Stromal cell of bone marrow (primary cell): Measurements from ENCODE around the gene RPF1.
"Not testable (repeated sequence)": the region's sequence is repeated elsewhere in the genome, so short reads cannot be mapped to it uniquely, and the experiment has no call there.

Experiments
- DNase-seq: peaks from one replicate; pipeline ENCODE4 v3.0.0-alpha.2; 2012; ENCODE audit warnings: low read depth

Gene RPF1

DNA sequence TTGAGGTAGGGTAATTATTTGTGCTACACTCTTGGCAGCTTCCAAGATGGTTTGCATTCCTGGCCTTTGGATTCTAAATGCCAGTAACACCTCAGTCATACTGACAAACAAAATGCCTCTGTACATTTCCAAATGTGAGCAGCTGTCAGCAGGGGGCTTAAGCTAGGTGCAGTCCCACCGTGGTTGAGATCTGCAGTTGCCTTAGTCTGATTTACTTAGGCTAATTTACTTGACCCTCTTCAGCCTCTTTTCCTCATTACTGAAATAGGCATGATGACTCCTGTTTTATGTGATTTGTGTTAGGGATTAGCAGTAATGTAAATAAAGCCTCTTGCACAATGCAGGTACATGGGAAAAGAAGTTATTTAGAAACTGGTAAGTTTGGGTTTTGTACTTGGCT is 13.7 kb downstream of the RPF1 start:
- no peak for DNase-seq

DNA sequence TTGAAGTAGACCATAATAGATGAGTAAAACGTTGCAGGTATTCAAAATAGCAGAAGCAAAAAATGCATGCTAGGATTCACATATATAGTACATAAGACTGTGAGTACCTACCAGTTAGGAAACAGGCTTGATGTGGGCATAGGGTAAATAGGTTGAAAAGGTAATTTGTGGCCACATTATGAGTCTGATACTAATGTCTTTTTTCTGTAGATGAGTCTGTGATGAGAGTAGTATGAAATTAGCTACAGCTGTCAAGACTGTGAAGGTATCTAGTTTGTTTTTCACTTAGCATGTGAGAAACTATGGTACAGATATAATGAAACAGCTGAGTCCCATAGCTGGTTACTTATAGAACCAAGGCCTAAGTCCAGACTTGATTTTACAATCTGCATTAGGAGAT is 14.7 kb downstream of the RPF1 start:
- no peak for DNase-seq

DNA sequence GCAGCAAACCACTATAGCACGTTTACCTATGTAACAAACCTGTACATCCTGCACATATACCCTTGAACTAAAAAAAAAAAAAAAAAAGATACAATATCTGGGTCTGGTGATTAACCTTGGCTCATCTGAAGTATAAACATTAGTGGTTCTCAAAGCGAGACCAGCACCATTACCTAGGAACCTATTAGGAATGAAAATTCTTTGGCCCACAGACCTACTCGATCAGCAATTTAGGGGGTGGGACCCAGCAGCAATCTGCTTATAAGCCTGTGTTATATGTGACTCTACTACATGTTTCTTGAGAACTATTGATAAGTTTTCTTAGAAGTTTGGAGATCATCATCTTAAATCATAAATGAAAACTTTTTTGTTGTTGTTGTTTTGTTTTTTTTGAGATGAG is 17.4 kb downstream of the RPF1 start:
- DNase-seq, result no peak

DNA sequence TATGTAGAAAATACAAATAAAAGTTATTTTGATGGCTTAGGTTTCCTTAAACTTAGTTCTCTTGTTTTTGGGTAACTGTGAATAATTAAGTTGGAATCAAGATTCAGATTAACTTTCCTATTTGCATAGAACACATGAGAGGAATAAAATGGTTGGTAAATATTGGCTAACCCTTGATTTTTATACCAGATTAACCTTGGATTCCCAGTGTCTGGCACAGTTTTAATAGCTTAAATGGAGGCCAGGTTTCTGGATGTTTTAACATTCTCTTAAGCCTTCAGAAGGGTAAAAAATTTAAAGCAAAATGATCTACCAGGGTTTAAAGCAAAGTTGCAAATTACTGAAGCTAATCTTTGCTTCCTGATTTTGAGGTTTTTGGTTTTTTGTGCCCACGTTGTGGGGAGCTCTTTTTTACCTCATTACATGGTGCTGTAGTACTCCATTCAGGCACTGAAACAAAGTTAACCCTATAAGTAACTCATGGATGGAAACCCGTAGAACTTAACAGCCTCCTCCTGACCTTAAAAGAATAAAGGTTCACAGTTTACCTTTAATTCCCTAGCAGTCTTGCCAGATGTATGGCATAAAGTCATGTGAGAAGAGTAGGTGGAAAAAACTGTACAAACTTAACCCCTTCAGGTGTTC is 18.7 kb downstream of the RPF1 start:
- DNase-seq, result no peak

DNA sequence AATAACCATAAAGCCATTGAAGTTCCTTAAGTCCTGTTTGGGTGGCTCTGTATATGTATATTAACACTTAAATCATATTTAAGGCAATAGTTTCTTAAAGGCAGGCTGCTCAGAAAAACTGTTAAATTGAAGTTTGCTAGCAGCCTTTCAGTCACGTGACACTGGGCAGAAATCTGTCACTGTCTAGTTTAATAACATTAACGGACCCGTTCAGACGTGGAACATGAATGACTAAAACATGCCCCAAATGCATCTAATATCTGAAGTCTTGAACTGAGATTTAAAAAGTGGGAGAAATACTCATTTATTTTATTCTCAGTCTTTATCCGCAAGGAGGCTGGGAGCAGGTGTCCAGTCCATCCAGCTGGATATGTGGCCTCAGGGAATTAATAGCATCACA is 23.9 kb downstream of the RPF1 start:
- DNase-seq, result no peak

DNA sequence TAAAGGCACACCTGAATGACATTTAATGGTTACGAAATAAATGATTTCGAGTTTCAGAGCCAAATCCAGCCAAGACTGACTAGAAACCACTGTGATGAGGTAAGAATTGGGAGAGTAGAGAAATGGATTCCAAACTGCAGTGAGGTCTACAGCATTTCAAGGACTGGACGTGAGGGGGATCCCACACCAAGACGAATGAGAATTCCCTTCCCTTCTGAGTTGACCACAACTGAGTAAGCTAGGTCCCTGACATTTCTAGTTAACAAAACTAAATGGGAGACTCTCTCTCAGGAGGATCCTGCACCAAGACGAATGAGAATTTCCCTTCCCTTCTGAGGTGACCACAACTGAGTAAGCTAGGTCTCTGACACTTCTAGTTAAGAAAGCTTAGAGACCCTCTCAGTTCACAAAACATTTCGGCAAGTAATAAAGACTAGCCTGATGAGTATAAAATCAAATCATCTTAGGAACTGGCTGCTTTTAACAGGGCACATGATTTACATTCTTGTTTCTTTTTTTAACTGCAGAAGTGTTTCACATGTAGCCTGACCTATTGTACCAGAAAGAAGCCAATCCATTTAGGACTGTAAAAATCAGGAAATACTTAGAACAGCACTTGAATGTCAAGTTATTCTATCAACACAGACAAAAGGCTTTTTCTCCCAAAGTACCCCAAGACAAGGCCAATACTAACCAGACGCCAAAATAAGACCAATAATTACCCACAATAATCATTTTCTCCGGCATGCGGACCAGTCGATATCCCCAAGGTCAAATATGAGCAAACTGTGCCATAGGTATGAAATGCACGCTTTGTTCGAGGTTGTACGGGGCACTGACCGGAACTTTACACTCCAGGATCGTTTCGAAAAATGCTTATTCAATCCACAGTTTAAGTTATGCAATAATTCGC is 25.8 kb downstream of the RPF1 start:
- peak; percentile 48 for DNase-seq

DNA sequence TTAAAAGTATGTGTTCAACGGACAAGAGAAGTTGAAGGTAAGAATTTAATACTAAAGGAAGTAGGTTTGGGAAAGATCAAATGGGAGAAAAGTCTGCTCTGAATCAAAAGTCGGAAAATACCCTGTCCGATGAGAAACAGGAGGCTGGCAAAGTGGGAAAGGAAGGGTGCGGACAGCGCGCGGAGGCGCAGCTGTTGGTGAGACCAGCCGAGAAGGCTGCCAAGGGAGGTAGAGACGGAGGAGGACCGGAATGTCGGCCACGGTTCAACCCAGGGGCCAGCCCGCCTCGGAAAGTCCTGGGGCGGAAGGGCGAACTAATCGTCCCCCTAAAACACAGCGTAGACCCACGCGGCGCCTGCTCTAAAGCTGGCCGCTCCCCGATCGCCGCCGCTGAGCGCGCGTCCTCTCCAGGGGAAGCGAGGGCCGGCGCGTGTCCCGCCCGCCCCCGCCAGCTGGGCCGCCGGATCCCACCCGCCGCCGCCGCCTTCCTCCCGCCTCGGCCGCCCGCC is 26.5 kb downstream of the RPF1 start:
- DNase-seq, result peak; percentile 26

DNA sequence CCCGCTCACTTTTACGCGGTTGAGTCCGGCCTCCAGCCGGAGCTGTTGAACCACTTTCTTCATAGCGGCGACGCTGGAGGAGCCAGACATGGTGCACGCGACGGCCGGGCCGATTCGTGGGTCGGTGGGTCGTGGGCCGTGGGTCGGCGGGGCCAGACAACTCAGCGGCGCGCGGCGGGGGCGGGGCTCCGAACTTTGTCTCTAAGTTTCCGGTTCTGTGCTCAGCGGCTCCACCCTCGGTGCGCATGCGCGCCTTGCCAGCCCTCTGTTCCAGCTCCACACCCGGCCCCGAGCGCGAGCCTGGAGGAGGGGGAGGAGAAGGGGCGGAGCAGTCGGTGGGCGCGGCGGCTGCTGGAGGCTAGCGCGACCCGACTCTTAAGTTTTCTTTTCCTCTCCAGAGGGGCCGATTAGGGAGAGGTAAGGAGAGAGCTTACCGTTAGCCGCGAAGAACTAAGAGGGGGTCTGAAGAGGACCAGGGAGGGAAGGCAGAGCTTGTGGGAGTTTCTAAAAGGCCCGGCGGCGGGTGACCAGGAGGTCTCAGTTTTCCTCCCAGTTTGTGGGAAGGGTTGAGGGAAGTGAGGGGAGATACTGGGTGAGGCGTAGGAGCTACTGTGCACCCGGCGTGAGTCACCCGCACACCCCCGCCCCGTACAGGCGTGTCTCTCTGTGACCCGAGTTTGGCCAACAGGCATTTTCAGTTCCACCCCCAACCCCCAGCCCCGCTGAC is 27.1 kb downstream of the RPF1 start, which contains the start of the genes GNG5 and SPATA1:
Gene GNG5 (minus strand): TSS at position 580 of the 727 bp plus-strand sequence. CDS start 490 bp downstream, at position 90.
Gene SPATA1 (plus strand): TSS at position 385 of the 727 bp plus-strand sequence. CDS start 9,974 bp downstream, outside the sequence.
- DNase-seq, result peak; percentile 94

DNA sequence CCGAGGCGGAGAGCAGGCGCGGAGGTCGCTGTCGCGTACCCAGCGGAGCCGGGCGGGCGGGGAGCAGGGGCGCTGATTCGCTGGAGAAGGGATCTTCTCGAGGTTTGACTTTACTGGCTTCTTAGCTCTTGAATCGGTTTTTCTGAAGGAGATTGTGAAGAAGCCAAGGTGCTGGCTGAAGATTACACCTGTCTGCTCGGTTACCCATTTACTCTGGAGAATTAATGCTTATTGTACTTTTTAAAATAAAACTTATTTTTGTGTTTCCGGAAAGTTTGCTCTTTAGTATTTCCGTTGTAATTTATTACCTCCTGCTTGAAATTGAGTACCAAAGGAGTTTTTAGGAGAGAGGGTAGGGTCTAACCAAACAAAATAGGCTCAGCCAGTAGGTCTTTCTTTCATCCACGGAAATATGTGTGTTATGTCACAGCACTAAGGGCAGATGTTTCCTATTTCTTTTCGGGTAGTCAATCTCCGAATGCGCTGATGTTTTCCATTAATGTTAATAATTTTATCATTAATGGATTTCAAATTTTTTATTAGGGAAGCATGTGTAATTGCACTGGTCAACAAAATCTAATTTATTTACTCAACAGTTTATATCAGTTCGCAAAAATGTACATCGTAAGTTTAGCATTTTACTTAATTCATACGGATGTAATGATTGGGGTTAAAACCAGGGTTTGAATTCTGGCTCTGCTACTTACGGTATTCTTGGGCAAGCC is 27.8 kb downstream of the RPF1 start:
- DNase-seq, result no peak

DNA sequence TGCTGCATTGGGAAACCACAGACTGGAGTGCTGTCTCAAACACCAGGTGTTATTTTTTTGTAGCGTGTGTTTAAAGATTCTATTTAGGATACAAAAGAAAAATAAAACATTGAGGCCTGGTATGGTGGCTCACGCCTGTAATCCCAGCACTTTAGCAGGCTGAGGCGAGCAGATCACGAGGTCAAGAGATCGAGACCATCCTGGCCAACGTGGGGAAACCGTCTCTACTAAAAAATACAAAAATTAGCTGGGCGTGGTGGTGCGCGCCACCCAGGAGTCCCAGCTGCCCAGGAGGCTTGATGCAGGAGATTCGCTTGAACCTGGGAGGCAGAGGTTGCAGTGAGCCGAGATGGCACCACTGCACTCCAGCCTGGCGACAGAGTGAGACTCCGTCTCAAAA is 28.8 kb downstream of the RPF1 start:
- not testable (repeated sequence) for DNase-seq

DNA sequence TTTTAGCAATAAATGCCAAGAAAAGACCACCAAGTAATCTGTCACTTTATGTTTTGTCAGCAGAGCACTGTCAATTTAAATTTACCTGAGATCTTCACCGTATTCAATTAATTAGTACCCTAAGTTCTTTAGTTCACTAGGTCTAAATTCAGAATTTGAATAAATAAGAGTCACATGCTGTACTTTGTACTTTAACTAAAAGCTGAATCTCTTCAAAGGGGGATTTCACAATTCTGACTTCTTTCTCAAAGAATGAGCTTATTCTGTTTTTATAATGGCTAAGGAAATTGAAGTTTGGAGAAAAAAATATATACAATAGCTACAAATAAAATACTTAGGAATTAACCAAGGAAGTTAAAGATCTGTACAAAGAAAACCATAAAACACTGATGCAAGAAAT is 29.4 kb downstream of the RPF1 start:
- DNase-seq, result no peak

DNA sequence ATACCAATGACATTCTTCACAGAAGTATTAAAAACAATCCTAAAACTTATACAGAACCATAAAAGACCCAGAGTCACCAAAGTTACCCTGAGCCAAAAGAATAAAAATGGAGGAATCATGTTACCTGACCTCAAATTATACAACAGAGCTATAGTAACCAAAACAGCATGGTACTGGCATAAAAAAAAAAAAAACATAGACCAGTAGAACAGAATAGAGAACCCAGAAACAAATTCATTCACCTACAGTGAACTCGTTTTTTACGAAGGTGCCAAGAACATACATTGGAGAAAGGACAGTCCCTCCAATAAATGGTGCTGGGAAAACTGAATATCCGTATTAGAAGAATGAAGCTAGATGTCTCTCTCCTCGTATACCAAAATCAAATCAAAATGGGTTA is 30.0 kb downstream of the RPF1 start:
- DNase-seq, result no peak

DNA sequence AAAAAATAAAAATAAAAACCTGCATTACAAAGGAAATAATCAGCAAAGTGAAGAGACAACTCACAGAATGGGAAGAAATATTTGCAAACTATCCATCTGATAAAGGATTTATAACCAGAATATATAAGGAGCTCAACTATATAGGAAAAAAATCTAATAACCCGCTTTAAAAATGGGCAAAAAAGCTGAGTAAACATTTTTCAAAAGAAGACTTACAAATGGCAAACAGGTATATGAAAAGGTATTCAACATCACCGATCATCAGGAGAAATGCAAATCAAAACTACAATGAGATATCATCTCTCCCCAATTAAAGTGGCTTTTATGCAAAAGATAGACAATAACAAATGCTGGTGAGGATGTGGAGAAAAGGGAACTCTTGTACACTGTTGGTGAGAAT is 31.1 kb downstream of the RPF1 start:
- DNase-seq, result no peak

DNA sequence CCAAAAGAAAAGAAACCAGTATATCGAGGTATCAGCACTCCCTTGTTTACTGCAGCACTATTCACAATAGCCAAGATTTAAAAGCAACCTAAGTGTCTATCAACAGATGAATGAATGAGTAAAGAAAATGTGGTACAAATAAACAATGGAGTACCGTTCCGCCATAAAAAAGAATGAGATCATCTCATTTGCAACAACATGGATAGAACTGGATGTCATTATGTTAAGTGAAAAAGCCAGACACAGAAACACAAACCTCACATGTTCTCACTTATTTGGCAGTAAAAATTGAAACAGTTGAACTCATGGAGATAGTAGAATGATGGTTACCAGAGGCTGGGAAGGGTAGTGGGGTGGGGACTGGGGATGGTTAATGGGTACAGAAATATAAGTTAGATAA is 31.6 kb downstream of the RPF1 start:
- no peak for DNase-seq

DNA sequence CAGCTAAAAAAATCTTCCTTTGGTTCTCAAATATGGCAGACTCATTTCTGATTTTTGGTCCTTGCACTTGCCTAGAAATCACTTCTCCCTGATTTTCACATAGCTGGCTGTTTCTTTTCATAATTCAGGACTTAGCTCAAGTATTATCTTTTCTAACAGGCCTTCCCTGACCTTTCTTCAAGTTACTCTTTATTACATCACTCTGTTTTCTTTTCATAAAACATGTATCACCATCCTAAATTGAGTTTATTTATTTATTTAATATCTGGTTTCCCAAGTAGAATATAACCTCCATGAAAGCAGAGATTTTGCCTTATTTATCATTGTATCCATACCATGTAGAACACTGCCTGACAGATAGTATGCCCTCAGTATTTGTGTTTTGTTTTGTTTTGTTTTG is 45.5 kb downstream of the RPF1 start:
- no peak for DNase-seq

DNA sequence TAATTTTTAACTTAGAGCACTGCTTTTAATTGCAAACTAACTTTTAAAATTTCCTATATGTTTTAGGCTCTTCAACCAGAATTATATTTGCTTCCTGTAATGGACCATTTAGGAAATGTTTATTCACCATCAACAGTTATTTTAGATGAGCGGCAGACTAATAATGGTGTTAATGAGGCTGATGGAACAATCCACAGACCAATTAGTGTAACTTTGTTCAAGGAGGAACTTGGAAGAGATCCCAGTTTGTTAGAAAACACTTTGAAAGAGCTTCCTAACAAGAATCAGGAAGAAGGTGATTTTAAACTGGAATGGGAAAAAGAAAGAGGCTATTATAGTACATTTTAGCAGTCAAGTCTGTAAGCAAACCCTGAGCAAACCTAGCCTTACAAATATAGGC is 46.7 kb downstream of the RPF1 start:
- DNase-seq, result no peak

DNA sequence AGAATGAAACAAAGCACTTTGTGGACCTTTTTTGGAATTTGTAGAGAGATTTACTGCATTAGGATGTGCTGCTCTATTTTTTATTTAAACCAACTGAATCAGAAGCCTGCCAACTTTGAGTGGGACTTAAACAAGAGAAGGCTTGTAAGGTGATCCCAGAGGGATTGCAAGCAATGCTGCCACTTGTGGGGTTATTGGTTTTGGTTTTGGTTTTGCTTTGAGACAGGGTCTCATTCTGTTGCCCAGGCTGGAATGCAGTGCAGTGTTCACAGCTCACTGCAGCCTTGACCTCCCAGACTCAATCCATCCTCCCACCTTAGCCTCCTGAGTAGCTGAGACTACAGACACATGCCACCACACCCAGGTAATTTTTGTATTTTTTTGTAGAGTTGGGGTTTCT is 59.5 kb downstream of the RPF1 start:
- no peak for DNase-seq

DNA sequence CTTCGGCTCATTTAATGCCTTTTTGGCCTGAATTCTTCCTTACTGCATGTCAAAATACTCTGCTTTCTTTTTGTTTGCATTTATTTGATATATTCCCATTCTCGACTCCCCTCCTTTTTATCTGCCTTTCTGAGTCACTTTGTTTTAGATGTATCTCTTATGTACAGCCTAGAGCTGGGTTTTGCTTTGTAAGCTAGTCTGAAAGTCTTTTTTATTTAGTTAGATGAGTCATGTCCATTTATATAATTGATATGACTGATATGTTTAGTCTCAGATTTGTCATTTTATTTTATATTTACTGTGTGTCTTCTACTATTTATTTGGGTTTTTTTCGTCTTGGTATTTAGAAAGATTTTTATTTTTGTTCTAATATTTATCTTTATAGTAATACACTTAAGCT is 60.9 kb downstream of the RPF1 start:
- peak; percentile 11 for DNase-seq

DNA sequence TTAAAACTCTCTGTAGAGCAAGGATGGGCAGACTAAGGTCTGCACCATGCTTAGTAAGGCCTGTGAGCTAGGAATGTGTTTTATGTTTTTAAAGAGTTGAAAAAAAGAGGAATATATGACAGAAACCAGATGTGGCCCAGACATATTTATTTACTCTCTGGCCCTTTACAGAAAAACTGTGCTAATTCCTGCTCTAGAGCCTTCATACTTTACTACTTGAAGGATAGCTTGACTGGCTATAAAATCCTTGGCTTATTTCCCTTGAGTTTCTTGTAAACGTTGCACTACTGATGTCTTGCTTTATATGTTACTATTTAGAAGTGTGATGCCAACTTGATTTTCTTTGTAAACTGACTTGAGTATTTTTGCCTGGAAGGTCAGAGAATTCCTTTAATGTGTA is 61.7 kb downstream of the RPF1 start:
- DNase-seq, result no peak

DNA sequence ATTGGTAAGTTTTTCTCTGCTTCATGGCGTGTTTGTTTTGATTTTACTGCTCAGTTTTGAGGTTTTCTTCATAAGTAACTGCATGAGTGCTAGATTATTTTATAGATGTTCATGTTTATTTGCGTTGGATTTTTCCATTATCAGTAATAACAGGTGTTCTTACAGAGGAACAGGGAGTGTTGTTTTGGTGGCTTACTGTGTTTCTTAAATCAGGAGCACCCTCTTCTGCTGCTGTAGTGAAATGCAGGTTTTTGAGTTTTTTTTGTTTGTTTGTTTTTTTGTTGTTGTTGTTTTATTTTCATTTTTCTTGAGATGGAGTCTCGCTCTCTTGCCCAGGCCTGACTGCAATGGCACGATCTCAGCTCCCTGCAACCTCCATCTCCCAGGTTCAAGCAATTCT is 62.6 kb downstream of the RPF1 start:
- no peak for DNase-seq
